ENCODE results near the gene STATH. TPM values are rescaled to one million over a fixed set of nuclear protein-coding genes. Genes with fewer than 3 reads are reported as not detected.
"Not testable (repeated sequence)": the region's sequence is repeated elsewhere in the genome, so short reads cannot be mapped to it uniquely, and the experiment has no call there.

STATH gene
- total and polyA plus RNA-seq, 4 experiments from 2014 or later, result not detected

GRCh38 chr4:69986663-69987062 lies 9.1 kb upstream of the STATH start:
- H3K27me3 ChIP-seq (ENCODE audit: insufficient read depth, low read length), result no peaks in the 10 kb centered on the region
- no peaks in the 10 kb centered on the region for H3K4me1 ChIP-seq (ENCODE audit: insufficient read depth, low read length)
- ChIA-PET POLR2A (ENCODE audit: partially characterized antibody) (no interaction called here), CTCF (ENCODE audit: partially characterized antibody) (no interaction called here)
- H3K9me3 Mint-ChIP-seq, result no peaks in the 10 kb centered on the region
- no peaks in the 10 kb centered on the region for H3K9me3 ChIP-seq (ENCODE audit: control insufficient read depth in 1 of 2, low read length in 2 of 2)
- no peak for DNase-seq
- intact Hi-C loops (cut with micrococcal nuclease), result no loop called here
- no peak overlapping the region for H3K27ac ChIP-seq (ENCODE audit: low read depth, low read length)
- no peak overlapping the region for H3K4me3 ChIP-seq (ENCODE audit: low read length in 2 of 2)
- H3K36me3 ChIP-seq (ENCODE audit: insufficient read depth, low read length), result no peaks in the 10 kb centered on the region
- no peaks in the 10 kb centered on the region for H3K36me3 Mint-ChIP-seq
- H3K27ac Mint-ChIP-seq, result no peak overlapping the region
- H3K27me3 Mint-ChIP-seq, result no peaks in the 10 kb centered on the region
- no peak overlapping the region for H3K4me3 Mint-ChIP-seq
- H3K4me1 Mint-ChIP-seq, result no peaks in the 10 kb centered on the region

GRCh38 chr4:69991016-69991415 lies 4.8 kb upstream of the STATH start:
- intact Hi-C loops (cut with micrococcal nuclease), result no loop called here
- DNase-seq, result no peak
- no peaks in the 10 kb centered on the region for H3K4me1 Mint-ChIP-seq
- H3K9me3 Mint-ChIP-seq, result peaks cover 0 to 3% (median 0%) of the 10 kb centered on the region in 8 donors
- no peaks in the 10 kb centered on the region for H3K36me3 Mint-ChIP-seq
- H3K4me1 ChIP-seq (ENCODE audit: insufficient read depth, low read length), result no peaks in the 10 kb centered on the region
- H3K27ac ChIP-seq (ENCODE audit: low read depth, low read length), result no peak overlapping the region
- no peak overlapping the region for H3K4me3 Mint-ChIP-seq
- POLR2A ChIA-PET (ENCODE audit: partially characterized antibody), result no interaction called here
- no peak overlapping the region for H3K27ac Mint-ChIP-seq
- CTCF ChIA-PET (ENCODE audit: partially characterized antibody), result no interaction called here
- no peaks in the 10 kb centered on the region for H3K9me3 ChIP-seq (ENCODE audit: control insufficient read depth in 1 of 2, low read length in 2 of 2)
- no peaks in the 10 kb centered on the region for H3K27me3 Mint-ChIP-seq
- H3K27me3 ChIP-seq (ENCODE audit: insufficient read depth, low read length), result no peaks in the 10 kb centered on the region
- H3K4me3 ChIP-seq (ENCODE audit: low read length in 2 of 2), result no peak overlapping the region
- no peaks in the 10 kb centered on the region for H3K36me3 ChIP-seq (ENCODE audit: insufficient read depth, low read length)

DNA sequence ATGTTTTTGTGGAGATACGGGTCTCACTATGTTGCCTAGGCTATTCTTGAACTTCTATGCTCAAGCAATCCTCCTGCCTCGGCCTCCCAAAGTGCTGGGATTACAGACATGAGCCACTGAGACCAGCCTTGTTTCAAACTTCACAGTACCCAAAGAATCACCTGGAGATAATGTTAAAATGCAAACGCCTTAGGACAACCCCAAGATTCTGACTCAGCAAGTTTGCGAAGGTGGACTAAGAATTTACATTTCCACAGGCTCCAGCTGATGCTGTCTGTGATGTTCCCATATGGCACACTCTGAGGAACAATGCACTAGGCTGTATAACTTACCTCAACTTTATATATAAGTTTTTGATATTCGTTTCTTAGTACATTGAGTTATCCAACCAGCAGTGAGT lies 984 bp upstream of the STATH start:
- no peak overlapping the region for H3K4me3 ChIP-seq (ENCODE audit: low read length in 2 of 2)
- H3K27me3 ChIP-seq (ENCODE audit: insufficient read depth, low read length), result no peaks in the 10 kb centered on the region
- no peaks in the 10 kb centered on the region for H3K4me1 ChIP-seq (ENCODE audit: insufficient read depth, low read length)
- Mint-ChIP-seq H3K27ac (no peak overlapping the region), H3K9me3 (peaks cover 0 to 10% (median 0%) of the 10 kb centered on the region in 8 donors), H3K4me3 (no peak overlapping the region), H3K27me3 (no peaks in the 10 kb centered on the region), H3K4me1 (no peaks in the 10 kb centered on the region), H3K36me3 (no peaks in the 10 kb centered on the region)
- H3K36me3 ChIP-seq (ENCODE audit: insufficient read depth, low read length), result no peaks in the 10 kb centered on the region
- no peaks in the 10 kb centered on the region for H3K9me3 ChIP-seq (ENCODE audit: control insufficient read depth in 1 of 2, low read length in 2 of 2)
- POLR2A ChIA-PET (ENCODE audit: partially characterized antibody), result no interaction called here
- H3K27ac ChIP-seq (ENCODE audit: low read depth, low read length), result no peak overlapping the region
- DNase-seq, result no peak
- intact Hi-C loops (cut with micrococcal nuclease), result no loop called here
- CTCF ChIA-PET (ENCODE audit: partially characterized antibody), result no interaction called here

DNA sequence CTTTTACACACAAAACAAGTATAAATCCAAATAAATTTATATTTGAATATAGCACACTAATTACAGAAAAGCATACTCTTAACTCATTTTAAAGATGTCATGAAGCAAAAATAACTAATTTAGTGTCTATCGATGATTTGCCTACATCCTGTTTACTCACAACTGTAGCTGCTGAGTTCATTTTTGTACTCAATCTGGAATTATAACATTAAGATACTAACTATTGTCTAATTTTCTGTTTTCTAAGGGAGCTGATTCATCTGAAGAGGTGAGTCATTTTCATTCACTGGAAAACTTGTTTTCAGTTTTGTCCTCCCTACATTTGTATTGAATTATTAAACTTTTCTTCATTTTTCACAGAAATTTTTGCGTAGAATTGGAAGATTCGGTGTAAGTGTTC lies 3.7 kb downstream of the STATH start:
- H3K4me1 Mint-ChIP-seq, result no peaks in the 10 kb centered on the region
- H3K27me3 ChIP-seq (ENCODE audit: insufficient read depth, low read length), result no peaks in the 10 kb centered on the region
- no peaks in the 10 kb centered on the region for H3K9me3 ChIP-seq (ENCODE audit: control insufficient read depth in 1 of 2, low read length in 2 of 2)
- H3K4me3 ChIP-seq (ENCODE audit: low read length in 2 of 2), result no peak overlapping the region
- H3K36me3 Mint-ChIP-seq, result no peaks in the 10 kb centered on the region
- H3K27ac Mint-ChIP-seq, result no peak overlapping the region
- intact Hi-C loops (cut with micrococcal nuclease), result no loop called here
- DNase-seq, result no peak
- H3K27ac ChIP-seq (ENCODE audit: low read depth, low read length), result no peak overlapping the region
- ChIA-PET POLR2A (ENCODE audit: partially characterized antibody) (no interaction called here), CTCF (ENCODE audit: partially characterized antibody) (no interaction called here)
- no peaks in the 10 kb centered on the region for H3K4me1 ChIP-seq (ENCODE audit: insufficient read depth, low read length)
- H3K36me3 ChIP-seq (ENCODE audit: insufficient read depth, low read length), result no peaks in the 10 kb centered on the region
- peak overlapping the region in 1 of 8 donors; percentile 7 for H3K4me3 Mint-ChIP-seq
- H3K27me3 Mint-ChIP-seq, result no peaks in the 10 kb centered on the region
- H3K9me3 Mint-ChIP-seq, result peaks cover 0 to 8% (median 0%) of the 10 kb centered on the region in 8 donors

DNA sequence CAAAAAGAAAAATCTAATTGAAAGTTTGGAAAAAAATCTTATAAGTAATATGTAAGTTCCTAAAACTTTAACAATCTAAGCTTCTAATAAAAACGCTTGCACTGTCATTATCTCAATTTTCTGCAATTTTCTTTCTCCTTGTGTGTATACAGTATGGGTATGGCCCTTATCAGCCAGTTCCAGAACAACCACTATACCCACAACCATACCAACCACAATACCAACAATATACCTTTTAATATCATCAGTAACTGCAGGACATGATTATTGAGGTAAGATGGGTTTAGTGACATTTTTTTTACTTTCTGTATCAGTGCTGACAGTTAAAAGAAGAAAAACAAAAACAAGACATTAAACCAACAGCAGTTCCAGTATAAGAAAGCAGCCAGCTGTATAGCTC lies 4.9 kb downstream of the STATH start:
- Histone ChIP-seq H3K36me3 (ENCODE audit: insufficient read depth, low read length) (no peaks in the 10 kb centered on the region), H3K27me3 (ENCODE audit: insufficient read depth, low read length) (no peaks in the 10 kb centered on the region), H3K9me3 (ENCODE audit: control insufficient read depth in 1 of 2, low read length in 2 of 2) (no peaks in the 10 kb centered on the region), H3K4me3 (ENCODE audit: low read length in 2 of 2) (no peak overlapping the region), H3K27ac (ENCODE audit: low read depth, low read length) (no peak overlapping the region), H3K4me1 (ENCODE audit: insufficient read depth, low read length) (no peaks in the 10 kb centered on the region)
- intact Hi-C loops (cut with micrococcal nuclease), result no loop called here
- Mint-ChIP-seq H3K27me3 (no peaks in the 10 kb centered on the region), H3K36me3 (no peaks in the 10 kb centered on the region), H3K4me3 (no peak overlapping the region), H3K27ac (no peak overlapping the region), H3K4me1 (no peaks in the 10 kb centered on the region), H3K9me3 (peaks cover 0 to 6% (median 0%) of the 10 kb centered on the region in 8 donors)
- no peak for DNase-seq
- CTCF ChIA-PET (ENCODE audit: partially characterized antibody), result no interaction called here
- POLR2A ChIA-PET (ENCODE audit: partially characterized antibody), result no interaction called here

GRCh38 chr4:70002507-70002906 lies 6.7 kb downstream of the STATH start:
- no peaks in the 10 kb centered on the region for H3K9me3 ChIP-seq (ENCODE audit: control insufficient read depth in 1 of 2, low read length in 2 of 2)
- H3K4me3 ChIP-seq (ENCODE audit: low read length in 2 of 2), result no peak overlapping the region
- no peak overlapping the region for H3K4me3 Mint-ChIP-seq
- H3K9me3 Mint-ChIP-seq, result peaks cover 0 to 6% (median 0%) of the 10 kb centered on the region in 8 donors
- POLR2A ChIA-PET (ENCODE audit: partially characterized antibody), result no interaction called here
- H3K27ac ChIP-seq (ENCODE audit: low read depth, low read length), result no peak overlapping the region
- no peaks in the 10 kb centered on the region for H3K36me3 Mint-ChIP-seq
- no peaks in the 10 kb centered on the region for H3K27me3 ChIP-seq (ENCODE audit: insufficient read depth, low read length)
- intact Hi-C loops (cut with micrococcal nuclease), result no loop called here
- CTCF ChIA-PET (ENCODE audit: partially characterized antibody), result no interaction called here
- no peaks in the 10 kb centered on the region for H3K4me1 ChIP-seq (ENCODE audit: insufficient read depth, low read length)
- no peak for DNase-seq
- H3K4me1 Mint-ChIP-seq, result no peaks in the 10 kb centered on the region
- H3K27me3 Mint-ChIP-seq, result no peaks in the 10 kb centered on the region
- H3K27ac Mint-ChIP-seq, result no peak overlapping the region
- H3K36me3 ChIP-seq (ENCODE audit: insufficient read depth, low read length), result no peaks in the 10 kb centered on the region

DNA sequence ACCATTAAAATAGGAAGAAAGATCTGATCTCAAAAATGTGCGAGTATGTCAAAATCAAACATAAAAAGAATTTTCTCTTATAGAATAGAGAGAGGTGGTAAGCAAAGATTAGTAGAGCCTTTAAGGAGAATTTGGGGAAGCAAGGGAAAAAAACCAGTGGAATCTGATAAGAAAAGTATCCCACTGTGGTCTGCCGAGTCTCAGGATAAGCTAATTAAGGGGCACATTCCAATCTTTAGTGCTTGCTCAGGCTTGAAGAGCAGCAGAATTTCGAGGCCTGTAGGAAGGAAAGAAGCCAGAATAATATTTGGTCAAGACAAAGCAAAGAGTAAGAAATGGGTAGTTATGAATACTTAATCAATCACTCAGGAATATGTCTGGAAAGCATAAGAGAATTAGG lies 13.0 kb downstream of the STATH start:
- Histone ChIP-seq H3K9me3 (ENCODE audit: control insufficient read depth in 1 of 2, low read length in 2 of 2) (no peaks in the 10 kb centered on the region), H3K27me3 (ENCODE audit: insufficient read depth, low read length) (no peaks in the 10 kb centered on the region), H3K4me3 (ENCODE audit: low read length in 2 of 2) (no peak overlapping the region), H3K4me1 (ENCODE audit: insufficient read depth, low read length) (no peaks in the 10 kb centered on the region), H3K36me3 (ENCODE audit: insufficient read depth, low read length) (no peaks in the 10 kb centered on the region), H3K27ac (ENCODE audit: low read depth, low read length) (no peak overlapping the region)
- intact Hi-C loops (cut with micrococcal nuclease), result no loop called here
- ChIA-PET CTCF (ENCODE audit: partially characterized antibody) (no interaction called here), POLR2A (ENCODE audit: partially characterized antibody) (no interaction called here)
- H3K4me3 Mint-ChIP-seq, result no peak overlapping the region
- H3K4me1 Mint-ChIP-seq, result no peaks in the 10 kb centered on the region
- H3K27ac Mint-ChIP-seq, result no peak overlapping the region
- H3K27me3 Mint-ChIP-seq, result no peaks in the 10 kb centered on the region
- H3K9me3 Mint-ChIP-seq, result peaks cover 0 to 4% (median under 1%) of the 10 kb centered on the region in 8 donors
- no peak for DNase-seq
- no peaks in the 10 kb centered on the region for H3K36me3 Mint-ChIP-seq

DNA sequence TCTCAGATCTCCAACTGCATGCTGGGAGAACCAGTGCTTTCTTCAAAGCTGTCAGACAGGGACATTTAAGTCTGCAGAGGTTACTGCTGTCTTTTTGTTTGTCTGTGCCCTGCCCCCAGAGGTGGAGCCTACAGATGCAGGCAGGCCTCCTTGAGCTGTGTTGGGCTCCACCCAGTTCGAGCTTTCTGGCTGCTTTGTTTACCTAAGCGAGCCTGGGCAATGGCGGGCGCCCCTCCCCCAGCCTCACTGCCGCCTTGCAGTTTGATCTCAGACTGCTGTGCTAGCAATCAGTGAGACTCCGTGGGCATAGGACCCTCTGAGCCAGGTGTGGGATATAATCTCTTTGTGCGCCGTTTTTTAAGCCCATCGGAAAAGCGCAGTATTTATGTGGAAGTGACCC lies 23.2 kb downstream of the STATH start:
- DNase-seq; H3K27me3 ChIP-seq (ENCODE audit: insufficient read depth, low read length); H3K36me3 Mint-ChIP-seq; H3K27ac ChIP-seq (ENCODE audit: low read depth, low read length); H3K36me3 ChIP-seq (ENCODE audit: insufficient read depth, low read length); H3K9me3 Mint-ChIP-seq; H3K4me1 Mint-ChIP-seq; H3K4me3 ChIP-seq (ENCODE audit: low read length in 2 of 2); H3K4me1 ChIP-seq (ENCODE audit: insufficient read depth, low read length); H3K9me3 ChIP-seq (ENCODE audit: control insufficient read depth in 1 of 2, low read length in 2 of 2); CTCF ChIA-PET (ENCODE audit: partially characterized antibody); H3K27ac Mint-ChIP-seq; POLR2A ChIA-PET (ENCODE audit: partially characterized antibody); H3K27me3 Mint-ChIP-seq; H3K4me3 Mint-ChIP-seq; intact Hi-C loops (cut with micrococcal nuclease): not testable (repeated sequence)

Measured in CD4-positive, alpha-beta memory T cell (primary cell).